DND-41 (cell line): Measurements from ENCODE around the gene ATP6V0E2.
A peak's percentile ranks its signal among the peaks of the same experiment; 100 is the strongest.

Source experiments
- ATAC-seq: fragments of 200-7000 bp; cut with Tn5 transposase; 3 replicates; pipeline ENCODE4 v1.9.1; 2021; ENCODE audit warnings: low read depth; ENCODE audit not compliant: insufficient read depth
- DNase-seq: peaks from one replicate; pipeline ENCODE4 v3.0.0-alpha.2; 2020
- H2AFZ ChIP-seq: 2 replicates; pipeline ENCODE4 v1.6.0; 2012; ENCODE audit warnings: low read depth, low read length
- H3K27ac ChIP-seq: 2 replicates; pipeline ENCODE4 v1.5.1; 2012; ENCODE audit warnings: low read length, inconsistent platforms
- H3K27me3 ChIP-seq: fragments of 200-600 bp; sonication (generic); 2 replicates; pipeline ENCODE4 v1.6.0; 2012; ENCODE audit warnings: low read length, mild to moderate bottlenecking, inconsistent platforms; ENCODE audit not compliant: insufficient read depth, poor library complexity
- H3K36me3 ChIP-seq: 2 replicates; pipeline ENCODE4 v1.5.1; 2012; ENCODE audit warnings: low read length, inconsistent platforms; ENCODE audit not compliant: insufficient read depth
- H3K4me1 ChIP-seq: 2 replicates; pipeline ENCODE4 v1.5.1; 2012; ENCODE audit warnings: mild to moderate bottlenecking, low read length; ENCODE audit not compliant: insufficient read depth
- H3K4me2 ChIP-seq: 2 replicates; pipeline ENCODE4 v1.6.0; 2012; ENCODE audit warnings: mild to moderate bottlenecking, moderate library complexity, low read length, inconsistent platforms; ENCODE audit not compliant: insufficient read depth
- H3K4me3 ChIP-seq, 2 experiments: fragments of 200-600 bp in 1 of 2; shearing (Covaris generic) in 1 of 2; 2 replicates each; pipeline ENCODE4 v1.5.1; 2012 to 2016; ENCODE audit warnings: inconsistent platforms in 2 of 2, low read length in 2 of 2, mild to moderate bottlenecking in 2 of 2, low read depth in 1 of 2, moderate library complexity in 1 of 2
- H3K79me2 ChIP-seq: 2 replicates; pipeline ENCODE4 v1.6.0; 2012; ENCODE audit warnings: low read length, inconsistent platforms; ENCODE audit not compliant: insufficient read depth
- H3K9ac ChIP-seq: 2 replicates; pipeline ENCODE4 v1.6.0; 2012; ENCODE audit warnings: low read depth, mild to moderate bottlenecking, inconsistent platforms, low read length, moderate library complexity
- H3K9me3 ChIP-seq: 2 replicates; pipeline ENCODE4 v1.5.1; 2012; ENCODE audit warnings: low read length, moderate library complexity, mild to moderate bottlenecking, inconsistent platforms; ENCODE audit not compliant: insufficient read depth, severe bottlenecking
- H4K20me1 ChIP-seq: 2 replicates; pipeline ENCODE4 v1.6.0; 2012; ENCODE audit warnings: low read length; ENCODE audit not compliant: insufficient read depth
- EZH2 ChIP-seq: IDR thresholded peaks from 3 replicates; pipeline ENCODE4 v1.6.1; 2012; ENCODE audit warnings: borderline replicate concordance, low read depth, mild to moderate bottlenecking, moderate library complexity, low read length, inconsistent platforms; ENCODE audit not compliant: severe bottlenecking
- TF ChIP-seq, protein P1 (sequence below): IDR thresholded peaks from 2 replicates; pipeline ENCODE4 v1.5.1; 2012; ENCODE audit warnings: borderline replicate concordance, low read length, moderate library complexity, mild to moderate bottlenecking; ENCODE audit not compliant: poor library complexity, severe bottlenecking; ENCODE audit errors: extremely low read depth

Gene ATP6V0E2

DNA sequence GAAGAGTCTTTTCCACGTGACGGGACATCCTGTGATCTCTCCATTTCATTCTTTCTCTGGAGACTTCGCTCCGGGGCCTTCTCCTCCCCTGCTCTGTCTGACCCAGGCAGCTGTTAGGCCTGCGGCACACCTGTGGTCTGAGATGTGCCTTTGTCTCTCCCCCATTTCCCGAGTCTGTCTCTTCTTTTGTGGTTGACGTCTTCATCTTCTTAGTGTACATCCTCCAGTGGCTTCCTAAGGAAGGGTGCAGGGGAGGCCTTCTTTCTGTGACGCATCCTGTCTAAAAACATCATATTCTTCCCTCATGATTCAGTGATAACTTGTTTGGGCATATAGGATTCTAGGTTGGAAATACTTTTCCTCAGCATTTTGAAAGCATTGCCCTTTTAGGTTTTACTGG lies 17.2 kb upstream of the ATP6V0E2 start:
- no peaks in the 10 kb centered on the region for H3K79me2 ChIP-seq
- TF ChIP-seq EZH2: no peak
- TF ChIP-seq, protein P1, sequence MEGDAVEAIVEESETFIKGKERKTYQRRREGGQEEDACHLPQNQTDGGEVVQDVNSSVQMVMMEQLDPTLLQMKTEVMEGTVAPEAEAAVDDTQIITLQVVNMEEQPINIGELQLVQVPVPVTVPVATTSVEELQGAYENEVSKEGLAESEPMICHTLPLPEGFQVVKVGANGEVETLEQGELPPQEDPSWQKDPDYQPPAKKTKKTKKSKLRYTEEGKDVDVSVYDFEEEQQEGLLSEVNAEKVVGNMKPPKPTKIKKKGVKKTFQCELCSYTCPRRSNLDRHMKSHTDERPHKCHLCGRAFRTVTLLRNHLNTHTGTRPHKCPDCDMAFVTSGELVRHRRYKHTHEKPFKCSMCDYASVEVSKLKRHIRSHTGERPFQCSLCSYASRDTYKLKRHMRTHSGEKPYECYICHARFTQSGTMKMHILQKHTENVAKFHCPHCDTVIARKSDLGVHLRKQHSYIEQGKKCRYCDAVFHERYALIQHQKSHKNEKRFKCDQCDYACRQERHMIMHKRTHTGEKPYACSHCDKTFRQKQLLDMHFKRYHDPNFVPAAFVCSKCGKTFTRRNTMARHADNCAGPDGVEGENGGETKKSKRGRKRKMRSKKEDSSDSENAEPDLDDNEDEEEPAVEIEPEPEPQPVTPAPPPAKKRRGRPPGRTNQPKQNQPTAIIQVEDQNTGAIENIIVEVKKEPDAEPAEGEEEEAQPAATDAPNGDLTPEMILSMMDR: no peak
- H3K27me3 ChIP-seq: no peaks in the 10 kb centered on the region
- H2AFZ ChIP-seq: no peak overlapping the region
- H3K36me3 ChIP-seq: peaks cover 38% of the 10 kb centered on the region
- peak overlapping the region; percentile 35 for H3K27ac ChIP-seq
- peaks cover 29% of the 10 kb centered on the region for H3K4me1 ChIP-seq
- H3K4me3 ChIP-seq: no peak overlapping the region
- H3K9ac ChIP-seq: 0 out of 2 replicates have a peak overlapping the region, but pooled peaks have one; percentile 5
- peak overlapping the region; percentile 29 for H3K4me2 ChIP-seq
- peak; percentile 99 for ATAC-seq
- DNase-seq: peak; percentile 87
- H3K9me3 ChIP-seq: no peaks in the 10 kb centered on the region
- no peaks in the 10 kb centered on the region for H4K20me1 ChIP-seq

- Histone ChIP-seq H2AFZ (no peak overlapping the region), H3K9ac (no peak overlapping the region), H3K4me2 (no peak overlapping the region), H4K20me1 (no peaks in the 10 kb centered on the region), H3K4me1 (peaks cover 36% of the 10 kb centered on the region), H3K27ac (peak overlapping the region; percentile 26; the same call in 1 of the 2 replicates), H3K27me3 (no peaks in the 10 kb centered on the region), H3K36me3 (peaks cover 53% of the 10 kb centered on the region), H3K9me3 (no peaks in the 10 kb centered on the region), H3K79me2 (no peaks in the 10 kb centered on the region), H3K4me3 (no peak overlapping the region)
- ATAC-seq (no peak), DNase-seq (no peak)
- TF ChIP-seq, protein P1: no peak
- TF ChIP-seq EZH2: no peak
Observed at GRCh38 chr7:149859369-149859768, 14.4 kb upstream of the ATP6V0E2 start.

GRCh38 chr7:149859876-149860275 lies 13.9 kb upstream of the ATP6V0E2 start:
- Histone ChIP-seq H3K4me1 (peaks cover 41% of the 10 kb centered on the region), H3K79me2 (no peaks in the 10 kb centered on the region), H3K36me3 (peaks cover 58% of the 10 kb centered on the region), H3K27ac (no peak overlapping the region), H3K4me3 (no peak overlapping the region), H3K4me2 (no peak overlapping the region), H3K9ac (no peak overlapping the region), H3K9me3 (no peaks in the 10 kb centered on the region), H4K20me1 (no peaks in the 10 kb centered on the region), H3K27me3 (no peaks in the 10 kb centered on the region), H2AFZ (no peak overlapping the region)
- TF ChIP-seq, protein P1: no peak
- TF ChIP-seq EZH2: no peak
- no peak for DNase-seq
- ATAC-seq: no peak
